ENCODE results near the gene LIAS. TPM values are rescaled to one million over a fixed set of nuclear protein-coding genes. Genes with fewer than 3 reads are reported as not detected.

LIAS gene
- total RNA-seq, 1 experiment from 2014 or later = 23.1 TPM

DNA sequence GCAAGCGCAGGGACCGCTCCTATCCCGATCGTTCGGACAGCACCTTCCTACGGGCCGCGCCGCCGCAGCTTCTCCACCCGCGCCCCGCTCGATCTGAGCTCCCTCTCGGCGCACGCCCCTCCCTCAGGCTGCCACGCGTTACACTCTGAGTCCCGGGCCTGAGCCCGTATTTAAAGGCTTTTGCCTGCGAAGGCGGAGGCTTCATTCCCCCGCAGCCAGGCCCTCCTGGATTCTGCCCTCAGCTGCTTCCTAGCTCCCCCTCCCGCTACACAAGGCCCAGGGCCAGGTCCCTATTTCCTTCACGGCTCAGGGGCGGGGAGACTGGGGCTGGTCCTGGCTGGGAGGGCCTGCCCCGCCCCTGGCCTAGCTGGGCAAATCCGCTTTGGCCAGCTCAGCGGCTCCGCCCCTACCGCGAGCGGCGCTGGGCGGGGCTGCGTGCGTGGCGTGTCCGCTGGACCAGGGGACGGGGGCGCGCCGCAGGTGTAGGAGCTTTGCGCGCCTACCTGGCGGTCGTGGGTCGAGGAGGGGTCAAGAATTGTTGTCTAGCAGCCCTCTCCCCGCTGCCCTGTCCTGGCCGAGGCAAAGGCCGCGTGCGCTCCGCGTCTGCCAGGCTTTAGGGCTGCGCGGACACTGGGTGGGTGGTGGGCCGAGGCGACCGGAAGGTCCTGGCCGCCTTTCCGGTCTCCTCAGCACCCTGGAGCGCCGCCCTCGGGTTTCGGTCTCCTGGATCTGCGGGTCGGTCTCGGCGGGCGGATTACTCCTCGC is 68.6 kb downstream of the LIAS start, which contains the start of gene UGDH (continued):
- TF ChIP-seq, protein P1, sequence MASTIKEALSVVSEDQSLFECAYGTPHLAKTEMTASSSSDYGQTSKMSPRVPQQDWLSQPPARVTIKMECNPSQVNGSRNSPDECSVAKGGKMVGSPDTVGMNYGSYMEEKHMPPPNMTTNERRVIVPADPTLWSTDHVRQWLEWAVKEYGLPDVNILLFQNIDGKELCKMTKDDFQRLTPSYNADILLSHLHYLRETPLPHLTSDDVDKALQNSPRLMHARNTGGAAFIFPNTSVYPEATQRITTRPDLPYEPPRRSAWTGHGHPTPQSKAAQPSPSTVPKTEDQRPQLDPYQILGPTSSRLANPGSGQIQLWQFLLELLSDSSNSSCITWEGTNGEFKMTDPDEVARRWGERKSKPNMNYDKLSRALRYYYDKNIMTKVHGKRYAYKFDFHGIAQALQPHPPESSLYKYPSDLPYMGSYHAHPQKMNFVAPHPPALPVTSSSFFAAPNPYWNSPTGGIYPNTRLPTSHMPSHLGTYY (CRISPR knock-in tag; IDR thresholded peaks at IDR 0.05) = no peak
- TF ChIP-seq NFYB (CRISPR knock-in tag; conservative IDR thresholded peaks at IDR 0.05; ENCODE audit: low read depth) (peak; percentile 57), ELF4 (CRISPR knock-in tag; IDR thresholded peaks at IDR 0.05; ENCODE audit: low read depth) (no peak), HMGXB4 (CRISPR knock-in tag; IDR thresholded peaks at IDR 0.05) (no peak; the same call in 1 of the 2 replicates), EMX1 (CRISPR knock-in tag; IDR thresholded peaks at IDR 0.05) (no peak), ATF2 (CRISPR knock-in tag; IDR thresholded peaks at IDR 0.05; ENCODE audit: borderline replicate concordance, low read depth) (no peak), ZNF416 (CRISPR knock-in tag; IDR thresholded peaks at IDR 0.05) (no peak), CBFB (CRISPR knock-in tag; IDR thresholded peaks at IDR 0.05; ENCODE audit: low read depth) (no peak), CREB1 (CRISPR knock-in tag; IDR thresholded peaks at IDR 0.05) (peak; percentile 56; the same call in 1 of the 2 replicates), RORB (CRISPR knock-in tag; IDR thresholded peaks at IDR 0.05) (0 out of 2 replicates have a peak, but pooled peaks have one; percentile 26), NR2C2 (CRISPR knock-in tag; IDR thresholded peaks at IDR 0.05) (no peak), MYBL2 (CRISPR knock-in tag; IDR thresholded peaks at IDR 0.05) (peak; percentile 69; the same call in 1 of the 2 replicates), NFE2L1 (CRISPR knock-in tag; IDR thresholded peaks at IDR 0.05) (peak; percentile 24; the same call in 1 of the 2 replicates), ATF1 (CRISPR knock-in tag; IDR thresholded peaks at IDR 0.05) (no peak), ZBTB21 (CRISPR knock-in tag; IDR thresholded peaks at IDR 0.05; ENCODE audit: borderline replicate concordance) (0 out of 2 replicates have a peak, but pooled peaks have one; percentile 57), SP1 (CRISPR knock-in tag; conservative IDR thresholded peaks at IDR 0.05) (peak; percentile 100), KAT7 (CRISPR knock-in tag; IDR thresholded peaks at IDR 0.05; ENCODE audit: borderline replicate concordance) (0 out of 2 replicates have a peak, but pooled peaks have one; percentile 72)
- TF ChIP-seq, protein P2, sequence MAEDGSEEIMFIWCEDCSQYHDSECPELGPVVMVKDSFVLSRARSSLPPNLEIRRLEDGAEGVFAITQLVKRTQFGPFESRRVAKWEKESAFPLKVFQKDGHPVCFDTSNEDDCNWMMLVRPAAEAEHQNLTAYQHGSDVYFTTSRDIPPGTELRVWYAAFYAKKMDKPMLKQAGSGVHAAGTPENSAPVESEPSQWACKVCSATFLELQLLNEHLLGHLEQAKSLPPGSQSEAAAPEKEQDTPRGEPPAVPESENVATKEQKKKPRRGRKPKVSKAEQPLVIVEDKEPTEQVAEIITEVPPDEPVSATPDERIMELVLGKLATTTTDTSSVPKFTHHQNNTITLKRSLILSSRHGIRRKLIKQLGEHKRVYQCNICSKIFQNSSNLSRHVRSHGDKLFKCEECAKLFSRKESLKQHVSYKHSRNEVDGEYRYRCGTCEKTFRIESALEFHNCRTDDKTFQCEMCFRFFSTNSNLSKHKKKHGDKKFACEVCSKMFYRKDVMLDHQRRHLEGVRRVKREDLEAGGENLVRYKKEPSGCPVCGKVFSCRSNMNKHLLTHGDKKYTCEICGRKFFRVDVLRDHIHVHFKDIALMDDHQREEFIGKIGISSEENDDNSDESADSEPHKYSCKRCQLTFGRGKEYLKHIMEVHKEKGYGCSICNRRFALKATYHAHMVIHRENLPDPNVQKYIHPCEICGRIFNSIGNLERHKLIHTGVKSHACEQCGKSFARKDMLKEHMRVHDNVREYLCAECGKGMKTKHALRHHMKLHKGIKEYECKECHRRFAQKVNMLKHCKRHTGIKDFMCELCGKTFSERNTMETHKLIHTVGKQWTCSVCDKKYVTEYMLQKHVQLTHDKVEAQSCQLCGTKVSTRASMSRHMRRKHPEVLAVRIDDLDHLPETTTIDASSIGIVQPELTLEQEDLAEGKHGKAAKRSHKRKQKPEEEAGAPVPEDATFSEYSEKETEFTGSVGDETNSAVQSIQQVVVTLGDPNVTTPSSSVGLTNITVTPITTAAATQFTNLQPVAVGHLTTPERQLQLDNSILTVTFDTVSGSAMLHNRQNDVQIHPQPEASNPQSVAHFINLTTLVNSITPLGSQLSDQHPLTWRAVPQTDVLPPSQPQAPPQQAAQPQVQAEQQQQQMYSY (CRISPR knock-in tag; IDR thresholded peaks at IDR 0.05) = peak; percentile 54
- TF ChIP-seq, protein P3, sequence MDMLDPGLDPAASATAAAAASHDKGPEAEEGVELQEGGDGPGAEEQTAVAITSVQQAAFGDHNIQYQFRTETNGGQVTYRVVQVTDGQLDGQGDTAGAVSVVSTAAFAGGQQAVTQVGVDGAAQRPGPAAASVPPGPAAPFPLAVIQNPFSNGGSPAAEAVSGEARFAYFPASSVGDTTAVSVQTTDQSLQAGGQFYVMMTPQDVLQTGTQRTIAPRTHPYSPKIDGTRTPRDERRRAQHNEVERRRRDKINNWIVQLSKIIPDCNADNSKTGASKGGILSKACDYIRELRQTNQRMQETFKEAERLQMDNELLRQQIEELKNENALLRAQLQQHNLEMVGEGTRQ (CRISPR knock-in tag; IDR thresholded peaks at IDR 0.05) = no peak
- TF ChIP-seq, protein P4, sequence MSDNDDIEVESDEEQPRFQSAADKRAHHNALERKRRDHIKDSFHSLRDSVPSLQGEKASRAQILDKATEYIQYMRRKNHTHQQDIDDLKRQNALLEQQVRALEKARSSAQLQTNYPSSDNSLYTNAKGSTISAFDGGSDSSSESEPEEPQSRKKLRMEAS (CRISPR knock-in tag; IDR thresholded peaks at IDR 0.05) = peak; percentile 94
- TF ChIP-seq, protein P5, sequence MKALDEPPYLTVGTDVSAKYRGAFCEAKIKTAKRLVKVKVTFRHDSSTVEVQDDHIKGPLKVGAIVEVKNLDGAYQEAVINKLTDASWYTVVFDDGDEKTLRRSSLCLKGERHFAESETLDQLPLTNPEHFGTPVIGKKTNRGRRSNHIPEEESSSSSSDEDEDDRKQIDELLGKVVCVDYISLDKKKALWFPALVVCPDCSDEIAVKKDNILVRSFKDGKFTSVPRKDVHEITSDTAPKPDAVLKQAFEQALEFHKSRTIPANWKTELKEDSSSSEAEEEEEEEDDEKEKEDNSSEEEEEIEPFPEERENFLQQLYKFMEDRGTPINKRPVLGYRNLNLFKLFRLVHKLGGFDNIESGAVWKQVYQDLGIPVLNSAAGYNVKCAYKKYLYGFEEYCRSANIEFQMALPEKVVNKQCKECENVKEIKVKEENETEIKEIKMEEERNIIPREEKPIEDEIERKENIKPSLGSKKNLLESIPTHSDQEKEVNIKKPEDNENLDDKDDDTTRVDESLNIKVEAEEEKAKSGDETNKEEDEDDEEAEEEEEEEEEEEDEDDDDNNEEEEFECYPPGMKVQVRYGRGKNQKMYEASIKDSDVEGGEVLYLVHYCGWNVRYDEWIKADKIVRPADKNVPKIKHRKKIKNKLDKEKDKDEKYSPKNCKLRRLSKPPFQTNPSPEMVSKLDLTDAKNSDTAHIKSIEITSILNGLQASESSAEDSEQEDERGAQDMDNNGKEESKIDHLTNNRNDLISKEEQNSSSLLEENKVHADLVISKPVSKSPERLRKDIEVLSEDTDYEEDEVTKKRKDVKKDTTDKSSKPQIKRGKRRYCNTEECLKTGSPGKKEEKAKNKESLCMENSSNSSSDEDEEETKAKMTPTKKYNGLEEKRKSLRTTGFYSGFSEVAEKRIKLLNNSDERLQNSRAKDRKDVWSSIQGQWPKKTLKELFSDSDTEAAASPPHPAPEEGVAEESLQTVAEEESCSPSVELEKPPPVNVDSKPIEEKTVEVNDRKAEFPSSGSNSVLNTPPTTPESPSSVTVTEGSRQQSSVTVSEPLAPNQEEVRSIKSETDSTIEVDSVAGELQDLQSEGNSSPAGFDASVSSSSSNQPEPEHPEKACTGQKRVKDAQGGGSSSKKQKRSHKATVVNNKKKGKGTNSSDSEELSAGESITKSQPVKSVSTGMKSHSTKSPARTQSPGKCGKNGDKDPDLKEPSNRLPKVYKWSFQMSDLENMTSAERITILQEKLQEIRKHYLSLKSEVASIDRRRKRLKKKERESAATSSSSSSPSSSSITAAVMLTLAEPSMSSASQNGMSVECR (CRISPR knock-in tag; IDR thresholded peaks at IDR 0.05; ENCODE audit: borderline replicate concordance) = peak; percentile 81
- TF ChIP-seq, protein P6, sequence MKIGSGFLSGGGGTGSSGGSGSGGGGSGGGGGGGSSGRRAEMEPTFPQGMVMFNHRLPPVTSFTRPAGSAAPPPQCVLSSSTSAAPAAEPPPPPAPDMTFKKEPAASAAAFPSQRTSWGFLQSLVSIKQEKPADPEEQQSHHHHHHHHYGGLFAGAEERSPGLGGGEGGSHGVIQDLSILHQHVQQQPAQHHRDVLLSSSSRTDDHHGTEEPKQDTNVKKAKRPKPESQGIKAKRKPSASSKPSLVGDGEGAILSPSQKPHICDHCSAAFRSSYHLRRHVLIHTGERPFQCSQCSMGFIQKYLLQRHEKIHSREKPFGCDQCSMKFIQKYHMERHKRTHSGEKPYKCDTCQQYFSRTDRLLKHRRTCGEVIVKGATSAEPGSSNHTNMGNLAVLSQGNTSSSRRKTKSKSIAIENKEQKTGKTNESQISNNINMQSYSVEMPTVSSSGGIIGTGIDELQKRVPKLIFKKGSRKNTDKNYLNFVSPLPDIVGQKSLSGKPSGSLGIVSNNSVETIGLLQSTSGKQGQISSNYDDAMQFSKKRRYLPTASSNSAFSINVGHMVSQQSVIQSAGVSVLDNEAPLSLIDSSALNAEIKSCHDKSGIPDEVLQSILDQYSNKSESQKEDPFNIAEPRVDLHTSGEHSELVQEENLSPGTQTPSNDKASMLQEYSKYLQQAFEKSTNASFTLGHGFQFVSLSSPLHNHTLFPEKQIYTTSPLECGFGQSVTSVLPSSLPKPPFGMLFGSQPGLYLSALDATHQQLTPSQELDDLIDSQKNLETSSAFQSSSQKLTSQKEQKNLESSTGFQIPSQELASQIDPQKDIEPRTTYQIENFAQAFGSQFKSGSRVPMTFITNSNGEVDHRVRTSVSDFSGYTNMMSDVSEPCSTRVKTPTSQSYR (CRISPR knock-in tag; IDR thresholded peaks at IDR 0.05) = peak; percentile 42; the same call in 1 of the 2 replicates
